ENCODE results near the gene TMEM151B.

The TMEM151B gene

DNA sequence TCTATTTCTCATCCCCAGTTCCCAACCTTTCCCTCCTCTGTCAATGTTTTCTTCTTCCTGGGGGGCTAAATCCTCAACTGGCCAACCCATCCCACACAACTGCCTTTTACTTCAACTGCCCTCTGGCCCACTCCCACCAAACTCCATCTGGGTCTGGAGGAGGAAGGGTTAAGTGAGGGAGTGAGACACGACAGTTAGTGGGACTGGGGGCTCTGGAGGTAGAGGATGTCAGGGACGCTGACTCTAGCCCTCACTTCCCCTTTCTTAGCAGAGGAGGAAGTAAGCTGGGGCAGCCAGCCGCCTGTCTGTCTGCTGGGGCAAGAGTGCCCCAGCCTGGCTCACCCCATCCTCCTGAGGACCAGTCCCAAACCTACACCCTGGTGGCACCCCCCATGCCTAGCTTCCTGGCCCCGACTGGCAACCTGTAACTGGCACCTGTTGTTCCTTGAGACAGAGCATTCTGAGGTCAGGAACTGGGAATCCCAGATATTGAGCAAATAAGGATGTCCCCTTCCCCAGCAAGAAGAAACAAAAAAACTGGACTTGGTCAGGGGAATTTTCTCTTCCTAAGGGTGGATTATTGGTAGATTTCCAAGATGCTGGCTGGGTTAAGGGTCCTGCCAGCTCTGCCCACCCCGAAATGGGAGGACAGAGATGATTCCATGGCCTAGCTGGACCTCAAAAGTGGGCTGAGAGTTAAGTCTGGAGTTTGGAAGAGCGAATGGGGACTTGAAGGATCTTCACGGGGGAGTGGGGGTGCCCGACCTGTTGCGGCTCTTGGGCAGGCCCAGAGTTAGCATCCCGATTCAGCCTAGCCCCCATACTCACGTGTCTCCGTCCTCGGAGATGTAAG, 5.9 kb upstream of the TMEM151B start:
- no peak for DNase-seq (ENCODE audit: low spot score)

DNA sequence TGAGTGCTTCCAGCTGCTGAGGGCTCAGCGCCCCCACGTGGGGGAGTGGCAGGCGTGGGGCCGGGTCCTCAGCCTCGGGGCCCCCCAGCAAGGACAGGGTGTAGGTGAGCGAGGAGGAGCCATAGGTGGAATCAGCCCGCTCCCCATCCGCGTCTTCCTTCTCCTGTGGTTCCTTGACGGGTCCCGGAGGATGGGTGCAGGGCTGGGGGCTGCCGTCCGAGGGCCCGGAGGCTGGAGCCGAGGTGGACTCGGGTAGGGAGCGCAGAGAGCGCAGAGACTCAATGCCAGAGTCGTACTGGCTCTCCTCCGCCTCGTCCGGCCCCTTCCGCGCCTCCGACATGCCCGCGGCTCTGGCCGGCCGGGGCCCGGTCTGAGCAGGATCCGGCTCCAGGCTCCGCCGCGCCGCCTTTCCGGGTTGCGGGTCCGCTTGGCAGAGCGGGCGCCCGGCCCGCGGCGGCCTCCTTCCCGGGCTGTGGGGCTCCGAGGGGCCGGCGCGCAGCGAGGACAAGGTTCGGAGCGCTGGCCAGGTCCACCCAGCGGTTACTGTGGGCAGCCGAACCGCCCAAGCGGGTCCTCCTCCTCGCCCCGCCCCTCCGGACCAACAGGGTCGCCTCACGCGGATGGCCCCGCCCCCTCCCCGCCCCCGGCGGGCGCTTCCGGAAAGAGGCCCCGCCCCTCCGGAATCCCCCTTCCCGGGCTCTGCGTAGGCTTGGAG, 5.1 kb upstream of the TMEM151B start, which contains the start of gene NFKBIE:
TSS of gene NFKBIE (minus strand) at position 545 of the 715 bp plus-strand sequence. CDS start at position 340, 205 bp downstream.
- DNase-seq (ENCODE audit: low spot score): peak; percentile 80

DNA sequence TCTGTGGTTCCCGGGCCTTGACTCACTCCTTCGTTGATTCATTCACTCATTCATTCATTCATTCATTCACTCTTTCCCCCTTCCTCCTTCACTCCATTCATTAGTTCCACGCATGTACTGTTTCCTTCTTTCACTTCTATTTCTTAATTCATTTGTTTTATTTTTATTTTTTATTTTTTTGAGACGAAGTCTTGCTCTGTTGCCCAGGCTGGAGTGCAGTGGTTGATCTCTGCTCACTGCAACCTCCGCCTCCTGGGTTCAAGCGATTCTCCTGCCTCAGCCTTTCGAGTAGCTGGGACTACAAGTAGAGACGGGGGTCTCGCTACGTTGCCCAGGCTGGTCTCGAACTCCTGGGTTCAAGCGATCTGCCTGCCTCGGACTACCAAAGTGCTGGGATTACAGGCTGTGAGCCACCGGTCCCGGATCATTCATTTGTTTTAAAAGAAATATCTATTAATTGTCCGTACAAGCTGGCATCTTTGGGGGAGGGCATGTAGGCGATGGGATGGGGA, 4.5 kb upstream of the TMEM151B start:
- DNase-seq (ENCODE audit: low spot score): no peak

DNA sequence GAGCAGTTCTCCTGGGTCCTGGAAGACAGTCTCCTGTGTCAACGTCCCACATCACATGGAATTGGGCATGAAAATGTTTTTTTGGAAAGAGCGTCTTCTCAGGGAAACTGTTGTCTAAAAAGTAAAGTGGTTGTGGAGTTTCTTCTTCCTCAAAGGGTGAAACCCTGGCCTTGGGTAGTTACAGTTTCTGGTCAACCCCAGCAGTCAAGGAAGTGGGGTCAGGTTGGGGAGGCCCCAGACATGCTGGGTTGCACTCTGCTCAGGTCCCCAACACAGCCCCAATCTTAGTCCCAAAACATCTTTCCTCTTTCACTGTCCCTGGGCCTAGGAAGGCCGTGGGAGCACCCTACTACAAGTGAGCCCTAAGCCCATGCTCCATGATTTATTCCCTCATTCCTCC, 3.9 kb upstream of the TMEM151B start:
- no peak for DNase-seq (ENCODE audit: low spot score)

DNA sequence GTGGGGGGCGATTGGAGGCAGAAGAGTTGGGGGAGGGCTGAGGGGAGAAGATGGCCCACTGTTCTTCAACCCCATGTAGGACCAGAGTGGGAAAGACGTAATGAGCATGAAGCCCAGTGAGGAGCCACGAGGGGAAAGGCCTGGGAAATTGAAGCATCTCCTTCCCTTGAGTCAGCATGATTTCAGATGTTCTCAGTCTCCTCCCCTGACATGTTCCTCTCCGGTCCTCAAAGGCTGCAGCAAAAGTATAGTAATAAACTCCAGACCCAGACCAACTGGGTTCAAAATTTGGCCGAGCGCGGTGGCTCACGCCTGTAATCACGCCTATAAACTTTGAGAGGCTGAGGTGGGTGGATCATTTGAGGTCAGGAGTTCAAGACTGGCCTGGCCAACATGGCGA, 3.0 kb upstream of the TMEM151B start:
- DNase-seq (ENCODE audit: low spot score): no peak

DNA sequence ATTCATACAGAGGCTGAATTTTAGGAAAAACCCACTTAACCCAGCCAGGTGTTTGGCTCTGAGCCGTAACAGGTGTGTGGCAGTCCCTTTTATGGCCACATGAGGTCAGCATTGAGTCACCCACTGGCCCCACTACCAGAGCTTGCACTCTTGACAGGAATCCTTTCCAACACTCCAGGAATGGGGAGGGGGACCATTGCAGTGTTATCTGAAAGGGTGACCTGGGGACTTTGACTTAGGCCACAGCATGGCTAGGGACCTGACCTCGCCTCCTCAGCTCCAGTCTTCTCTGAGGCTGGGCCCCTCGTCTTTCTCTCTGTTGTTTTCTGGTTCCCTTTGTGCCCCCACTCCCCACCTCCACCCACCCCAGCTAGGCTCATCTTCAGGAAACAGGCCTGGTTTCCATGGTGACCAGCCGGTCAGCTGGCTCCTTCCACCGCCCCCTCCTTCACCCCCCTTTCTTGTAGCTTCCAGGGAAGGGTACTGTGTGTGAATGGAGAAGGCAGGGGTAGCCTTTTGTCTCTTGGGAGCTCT, 2.1 kb upstream of the TMEM151B start:
- DNase-seq (ENCODE audit: low spot score): peak; percentile 57

DNA sequence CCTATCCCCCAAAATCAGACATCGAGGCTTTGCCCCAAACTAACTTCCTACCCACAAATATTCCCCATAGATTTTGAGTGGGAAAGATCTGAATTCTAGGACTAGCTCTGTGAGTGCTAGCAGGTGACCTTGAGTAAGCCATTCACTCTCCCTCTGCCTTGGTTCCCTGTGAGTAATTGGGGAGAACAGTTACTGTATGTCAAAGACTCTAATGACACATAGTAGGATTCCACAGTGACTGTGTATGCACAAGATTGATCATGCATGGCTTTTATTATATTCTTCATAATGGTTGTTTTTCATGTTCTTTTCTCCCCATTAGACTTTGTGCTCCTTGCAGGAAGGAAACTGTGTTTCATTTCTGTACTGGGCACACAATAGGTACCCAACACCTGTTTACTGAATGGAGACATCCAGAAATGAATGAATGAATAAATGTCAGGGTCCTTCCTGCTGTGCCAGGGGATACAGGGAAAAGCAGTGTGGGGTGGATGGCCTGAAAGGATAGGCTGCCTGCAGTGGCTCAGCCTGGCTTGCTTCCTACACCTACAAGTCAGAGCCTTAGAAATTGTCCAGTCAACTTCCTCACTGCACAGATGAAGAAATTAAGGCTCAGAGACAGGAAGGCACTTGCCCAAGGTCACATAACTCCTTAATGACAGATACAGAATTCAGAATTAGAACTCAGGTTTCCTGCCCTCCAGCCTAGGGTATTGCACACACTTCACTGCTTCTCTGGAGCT, 901 bp upstream of the TMEM151B start:
- peak; percentile 59 for DNase-seq (ENCODE audit: low spot score)

DNA sequence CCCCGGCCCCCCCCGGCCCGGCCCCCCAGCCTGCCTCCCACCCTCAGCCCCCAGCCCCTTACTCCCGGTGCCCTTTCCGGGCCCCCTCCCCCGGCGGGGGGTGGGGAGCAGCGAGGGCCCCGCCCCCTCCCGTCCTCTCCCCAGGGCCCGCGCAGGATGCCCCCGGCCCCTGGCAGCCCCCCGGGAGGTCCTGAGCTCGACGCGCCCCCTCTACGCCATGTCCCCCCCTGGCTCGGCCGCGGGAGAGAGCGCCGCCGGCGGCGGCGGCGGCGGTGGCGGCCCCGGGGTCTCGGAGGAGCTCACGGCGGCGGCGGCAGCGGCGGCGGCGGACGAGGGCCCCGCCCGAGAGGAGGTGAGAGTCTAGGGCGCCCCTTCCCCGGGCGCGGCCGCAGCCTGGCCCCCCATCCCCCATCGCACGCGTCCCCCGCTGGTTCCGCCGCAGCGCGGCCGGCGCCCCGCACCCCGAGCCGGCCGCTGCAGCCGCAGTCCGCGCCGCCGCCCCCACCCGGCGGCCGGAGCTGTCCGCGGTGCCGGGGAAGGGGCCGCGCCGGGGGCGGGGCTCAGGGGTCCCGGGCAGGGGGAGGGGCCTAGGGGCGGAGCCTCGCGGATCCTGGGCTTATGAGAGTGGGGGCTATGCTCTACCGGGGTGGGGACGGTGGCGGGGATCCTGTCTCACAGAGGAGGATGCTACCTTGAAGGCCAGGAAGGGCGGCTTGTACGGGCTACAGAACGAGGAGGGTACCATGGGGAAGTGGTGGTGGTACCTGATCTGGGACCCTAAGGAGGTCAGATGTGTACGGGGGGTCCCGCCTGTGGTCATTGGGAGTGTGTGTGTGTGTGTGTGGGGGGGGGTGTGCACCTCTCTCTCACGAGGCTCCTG, 516 bp downstream of the TMEM151B start:
- no peak for DNase-seq (ENCODE audit: low spot score)

DNA sequence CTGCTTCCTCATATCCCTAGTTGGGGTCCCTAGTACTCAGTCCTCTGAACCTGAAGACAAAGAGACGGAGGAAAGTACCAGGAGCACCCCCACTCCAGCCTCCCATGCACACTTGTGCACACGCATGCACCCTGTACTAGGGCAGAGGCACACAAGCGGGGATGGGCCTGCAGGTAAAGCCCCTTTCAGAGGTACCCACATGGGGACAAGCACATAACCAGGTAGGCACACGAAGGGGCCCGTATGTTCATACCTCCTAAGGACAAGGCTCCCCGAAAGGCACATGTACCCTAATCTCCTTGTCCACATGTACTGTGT, 1.1 kb downstream of the TMEM151B start:
- DNase-seq (ENCODE audit: low spot score): no peak

DNA sequence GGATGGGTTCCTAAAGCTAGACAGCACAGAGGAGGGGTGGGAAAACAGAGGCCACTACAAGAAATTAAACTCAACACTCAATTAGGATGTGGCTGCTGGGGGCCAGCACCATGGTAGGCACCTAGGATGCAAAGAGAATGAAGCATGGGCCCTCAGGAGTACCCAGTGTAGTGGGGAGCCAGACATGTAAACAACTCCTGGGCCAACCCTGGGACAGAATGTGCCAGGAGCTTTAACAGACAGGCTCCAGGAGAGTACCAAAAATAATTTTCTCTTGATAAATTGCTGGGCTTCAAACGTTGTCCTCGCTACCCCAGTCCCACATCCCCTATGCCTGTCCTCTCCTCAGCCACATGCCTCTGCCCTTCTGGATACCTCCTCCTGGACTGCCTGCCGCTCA, 1.7 kb downstream of the TMEM151B start:
- DNase-seq (ENCODE audit: low spot score): no peak

DNA sequence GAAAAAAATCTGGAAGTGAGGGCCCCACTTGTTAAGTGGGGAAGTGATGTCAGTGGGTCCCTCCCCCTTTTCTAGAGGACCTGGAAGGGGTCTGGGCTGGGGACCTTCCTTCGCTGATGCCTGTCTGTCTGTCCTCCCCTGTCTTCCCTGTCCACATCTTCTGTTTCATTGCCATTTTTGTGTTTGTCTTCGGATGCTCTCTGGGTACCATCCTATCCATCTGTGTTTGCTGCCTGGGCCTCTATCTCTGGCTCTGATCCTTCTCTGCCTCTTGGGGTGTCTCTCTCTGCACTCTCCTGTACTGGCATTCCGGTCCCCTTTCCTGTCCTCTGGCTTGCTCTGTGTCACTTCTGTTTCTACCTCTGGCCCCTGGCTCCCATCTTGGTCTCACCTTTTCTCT, 2.3 kb downstream of the TMEM151B start:
- no peak for DNase-seq (ENCODE audit: low spot score)

DNA sequence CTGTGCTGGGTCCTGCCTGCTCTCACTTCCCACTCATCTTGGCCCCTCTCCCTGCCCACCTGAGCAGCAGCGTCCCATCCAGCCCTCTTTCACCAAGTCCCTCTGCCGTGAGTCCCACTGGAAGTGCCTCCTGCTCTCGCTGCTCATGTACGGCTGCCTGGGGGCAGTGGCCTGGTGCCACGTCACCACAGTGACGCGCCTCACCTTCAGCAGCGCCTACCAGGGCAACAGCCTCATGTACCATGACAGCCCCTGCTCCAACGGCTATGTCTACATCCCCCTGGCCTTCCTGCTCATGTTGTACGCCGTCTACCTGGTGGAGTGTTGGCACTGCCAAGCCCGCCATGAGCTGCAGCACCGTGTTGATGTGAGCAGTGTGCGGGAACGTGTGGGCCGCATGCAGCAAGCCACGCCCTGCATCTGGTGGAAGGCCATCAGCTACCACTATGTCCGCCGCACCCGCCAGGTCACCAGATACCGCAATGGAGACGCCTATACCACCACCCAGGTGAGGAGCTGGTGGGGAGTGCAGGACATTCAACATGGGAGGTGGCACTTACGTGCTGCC, 2.8 kb downstream of the TMEM151B start:
- DNase-seq (ENCODE audit: low spot score): no peak

DNA sequence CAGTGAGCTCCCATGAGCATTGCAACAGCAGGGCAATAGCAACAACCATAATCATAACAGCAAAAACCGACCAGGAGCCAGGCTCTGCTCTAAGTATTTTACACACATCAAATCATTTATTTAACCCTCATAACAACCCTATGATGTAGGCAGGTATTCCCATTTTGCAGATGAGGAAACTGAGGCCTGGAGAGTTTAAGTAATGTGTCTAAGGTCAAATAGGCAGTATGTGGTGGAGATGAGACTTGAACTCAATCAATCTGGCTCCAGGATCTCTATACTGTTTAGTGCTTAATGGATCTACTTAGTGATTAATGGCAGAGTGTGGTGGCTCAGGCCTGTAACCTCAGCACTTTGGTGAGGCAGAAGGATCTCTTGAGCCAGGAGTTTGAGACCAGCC, 3.4 kb downstream of the TMEM151B start:
- DNase-seq (ENCODE audit: low spot score): no peak

DNA sequence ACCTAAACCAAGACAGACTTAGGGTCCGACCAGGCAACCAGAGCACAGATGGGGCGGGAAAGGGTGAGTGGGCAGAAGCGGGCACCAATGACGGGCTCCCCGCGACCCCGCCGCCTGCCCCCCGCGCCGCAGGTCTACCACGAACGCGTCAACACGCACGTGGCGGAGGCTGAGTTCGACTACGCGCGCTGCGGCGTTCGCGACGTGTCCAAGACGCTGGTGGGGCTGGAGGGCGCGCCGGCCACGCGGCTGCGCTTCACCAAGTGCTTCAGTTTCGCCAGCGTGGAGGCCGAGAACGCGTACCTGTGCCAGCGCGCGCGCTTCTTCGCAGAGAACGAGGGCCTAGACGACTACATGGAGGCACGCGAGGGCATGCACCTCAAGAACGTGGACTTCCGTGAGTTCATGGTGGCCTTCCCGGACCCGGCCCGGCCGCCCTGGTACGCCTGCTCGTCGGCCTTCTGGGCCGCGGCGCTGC, 5.1 kb downstream of the TMEM151B start:
- no peak for DNase-seq (ENCODE audit: low spot score)

DNA sequence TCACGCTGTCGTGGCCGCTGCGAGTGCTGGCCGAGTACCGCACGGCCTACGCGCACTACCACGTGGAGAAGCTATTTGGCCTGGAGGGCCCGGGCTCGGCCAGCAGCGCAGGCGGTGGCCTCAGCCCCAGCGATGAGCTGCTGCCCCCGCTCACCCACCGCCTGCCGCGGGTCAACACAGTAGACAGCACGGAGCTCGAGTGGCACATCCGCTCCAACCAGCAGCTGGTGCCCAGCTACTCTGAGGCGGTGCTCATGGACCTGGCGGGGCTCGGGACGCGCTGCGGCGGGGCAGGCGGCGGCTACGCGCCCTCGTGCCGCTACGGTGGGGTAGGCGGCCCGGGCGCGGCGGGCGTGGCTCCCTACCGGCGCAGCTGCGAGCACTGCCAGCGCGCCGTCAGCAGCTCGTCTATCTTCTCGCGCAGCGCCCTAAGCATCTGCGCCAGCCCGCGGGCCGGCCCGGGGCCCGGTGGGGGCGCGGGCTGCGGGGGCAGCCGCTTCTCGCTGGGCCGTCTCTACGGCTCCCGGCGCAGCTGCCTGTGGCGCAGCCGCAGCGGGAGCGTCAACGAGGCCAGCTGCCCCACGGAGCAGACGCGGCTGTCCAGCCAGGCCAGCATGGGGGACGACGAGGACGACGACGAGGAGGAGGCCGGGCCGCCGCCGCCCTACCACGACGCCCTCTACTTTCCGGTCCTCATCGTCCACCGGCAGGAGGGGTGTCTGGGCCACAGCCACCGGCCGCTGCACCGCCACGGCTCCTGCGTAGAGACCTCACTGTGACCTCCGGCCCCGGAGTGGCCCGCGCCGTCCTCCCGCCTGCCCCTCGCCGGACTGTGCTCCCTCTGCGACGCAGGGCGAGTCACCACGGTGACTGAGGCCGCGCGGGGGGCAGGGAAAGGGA, 5.7 kb downstream of the TMEM151B start:
- DNase-seq (ENCODE audit: low spot score): no peak

DNA sequence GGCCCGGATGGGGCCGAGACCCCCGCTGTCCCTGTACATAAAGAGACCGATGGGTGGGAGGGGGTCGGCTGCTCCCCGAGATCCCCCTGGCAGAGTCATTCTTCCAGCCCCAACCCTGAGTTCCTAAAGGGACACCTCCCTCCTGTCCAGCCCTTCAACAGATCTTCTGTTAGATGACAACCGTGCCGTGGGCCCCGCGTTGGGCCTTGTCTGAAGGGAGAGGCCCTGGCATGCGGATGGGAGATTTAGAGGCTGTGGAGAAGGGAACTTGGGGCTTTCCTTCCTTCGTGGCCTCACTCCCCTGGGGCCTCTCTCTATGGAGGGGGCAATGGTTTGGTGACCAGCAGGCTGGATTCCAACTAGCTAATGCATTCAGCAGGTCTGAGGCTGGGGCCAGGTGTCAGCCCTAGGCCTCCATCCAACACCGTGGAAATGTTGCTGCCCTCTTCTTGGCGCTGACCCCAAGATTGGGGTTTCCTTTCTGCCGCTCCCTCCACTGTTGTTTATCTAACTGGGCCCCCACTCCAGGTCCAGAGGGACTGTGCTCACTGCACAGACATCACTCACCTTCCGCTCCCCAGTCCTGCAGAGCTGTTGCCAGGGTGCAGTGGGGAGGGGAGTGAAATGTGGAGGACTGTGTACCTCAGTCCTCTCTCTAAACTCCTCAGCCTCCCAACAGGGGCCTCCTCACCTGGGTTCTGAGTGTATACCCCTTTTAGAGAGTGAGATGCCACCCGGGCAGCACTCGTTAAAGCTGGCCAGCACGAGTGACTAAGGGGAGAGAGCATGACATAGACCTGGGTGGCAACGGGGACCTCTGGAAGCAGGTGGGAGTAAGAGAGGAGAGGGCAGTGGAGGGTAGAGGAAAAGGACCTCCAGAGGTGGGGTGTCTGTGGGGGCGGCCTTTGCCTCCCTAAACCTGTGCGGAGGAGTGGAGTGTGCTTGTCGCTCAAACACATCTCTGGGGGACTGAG, 6.7 kb downstream of the TMEM151B start:
- DNase-seq (ENCODE audit: low spot score): no peak

DNA sequence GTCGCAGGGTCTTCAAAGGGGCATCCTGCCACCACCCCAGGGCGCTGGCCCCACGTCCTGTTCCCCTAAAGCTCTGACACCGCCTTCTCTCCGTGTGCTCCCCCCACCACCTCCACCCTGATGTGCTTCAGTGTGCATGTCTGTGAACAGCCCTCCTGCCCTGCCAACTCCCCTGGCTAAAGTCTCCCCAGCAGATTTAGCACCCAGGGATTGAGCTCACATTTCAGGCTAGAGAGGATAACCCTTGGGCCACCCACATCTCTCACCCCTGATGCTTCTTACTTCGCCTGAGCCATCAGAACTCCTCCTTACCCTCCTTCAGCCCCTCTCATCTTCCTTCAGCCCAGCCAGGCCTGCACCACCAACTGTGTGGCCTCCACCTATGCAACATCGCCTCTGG, 7.5 kb downstream of the TMEM151B start:
- no peak for DNase-seq (ENCODE audit: low spot score)

DNA sequence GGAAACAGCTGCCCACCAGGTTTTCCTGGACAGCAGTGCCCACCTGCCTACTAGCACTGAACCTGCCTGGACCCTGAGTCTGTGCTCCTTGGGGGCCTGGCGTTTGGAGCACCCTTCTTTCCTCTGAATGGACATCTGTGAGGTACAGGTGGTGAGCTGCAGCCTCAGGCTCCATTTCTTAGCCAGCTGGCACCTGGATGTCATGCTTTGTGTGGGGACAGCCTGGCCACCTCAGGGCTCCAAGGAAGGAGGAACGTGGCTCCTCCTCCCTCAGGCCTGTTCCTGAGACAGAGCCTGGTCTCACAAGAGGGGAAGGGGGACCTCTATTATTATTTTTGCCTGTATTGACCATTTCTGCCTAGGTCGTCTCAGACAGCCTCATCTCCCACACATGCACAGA, 8.1 kb downstream of the TMEM151B start:
- DNase-seq (ENCODE audit: low spot score): no peak
